Heart right ventricle (tissue), 16 donors: Measurements from ENCODE around the gene MYLK. TPM values are rescaled to one million over a fixed set of nuclear protein-coding genes. Genes with fewer than 3 reads are reported as not detected.

Experiments used
- ATAC-seq, 8 donors: fragments of 200-7000 bp; cut with Tn5 transposase; one replicate each; pipeline ENCODE4 v1.9.1; 2020; ENCODE audit warnings: mild to moderate bottlenecking in 8 of 8, moderate library complexity in 8 of 8, moderate number of reproducible peaks in 1 of 8
- DNase-seq, 2 donors: peaks; one replicate each; pipeline ENCODE4 v3.0.0-alpha.2; 2020
- H3K27ac ChIP-seq, 10 donors: fragments of 200-600 bp; sonication (generic) in 2 of 10; one replicate each; pipeline versions ENCODE4 v1.5.0 to v1.8.0; 2020 to 2022; ENCODE audit warnings: mild to moderate bottlenecking in 3 of 10
- H3K27me3 ChIP-seq, 7 donors: fragments of 200-600 bp; one replicate each; pipeline ENCODE4 v1.8.0; 2021 to 2022; ENCODE audit warnings: mild to moderate bottlenecking in 2 of 7
- H3K36me3 ChIP-seq, 9 donors: fragments of 200-600 bp; sonication (generic) in 1 of 9; one replicate each; pipeline versions ENCODE4 v1.5.0 to v1.8.0; 2020 to 2022; ENCODE audit warnings: mild to moderate bottlenecking in 2 of 9
- H3K4me1 ChIP-seq, 9 donors: fragments of 200-600 bp; sonication (generic) in 1 of 9; one replicate each; pipeline versions ENCODE4 v1.5.0 to v1.8.0; 2020 to 2022; ENCODE audit warnings: mild to moderate bottlenecking in 4 of 9
- H3K4me3 ChIP-seq, 10 donors: fragments of 200-600 bp; sonication (generic) in 2 of 10; one replicate each; pipeline versions ENCODE4 v1.5.0 to v1.8.0; 2020 to 2022; ENCODE audit warnings: mild to moderate bottlenecking in 7 of 10, moderate library complexity in 2 of 10
- H3K9me3 ChIP-seq, 11 donors: fragments of 200-600 bp in 10 of 11; sonication (generic) in 2 of 11; one replicate each; pipeline versions ENCODE4 v1.5.0 to v1.8.0; 2013 to 2022; ENCODE audit warnings: mild to moderate bottlenecking in 2 of 11, control low read depth in 1 of 11, moderate library complexity in 1 of 11
- CTCF ChIP-seq, 9 donors: fragments of 200-600 bp; sonication (generic) in 2 of 9; IDR thresholded peaks; one replicate each; pipeline versions ENCODE4 v1.5.0 to v1.8.0; 2021 to 2022; ENCODE audit warnings: antibody characterized with exemption in 9 of 9, mild to moderate bottlenecking in 5 of 9, moderate library complexity in 1 of 9
- WGBS, 2 donors: extraction: QIAGEN DNeasy Blood & Tissue Kit; methylation state at CpG; one replicate each; pipeline ENCODE4 v1.1.7; 2013; ENCODE audit warnings: inconsistent platforms in 1 of 2; 5-methylcytosine and 5-hydroxymethylcytosine counted together
- intact Hi-C, 10 donors: fragments of 100-400 bp; cut with DNase I; formaldehyde crosslinking; loops; one replicate each; pipeline versions ENCODE4 v1.11.1 to v1.14.2; 2022
- polyA plus RNA-seq, 2 donors: library from polyadenylated mRNA; stranded (reverse); fragments of 200-250 nt; gene quantifications; one replicate each; pipeline ENCODE4 v1.2.3, GENCODE V29; 2013
- total RNA-seq, 10 donors: library from RNA; stranded (reverse); fragmentation: NEBNext Ultra II Directional in 3 of 10; extraction: Animal tissue kit (Norgen Biotek cat#: 25700) in 3 of 10; gene quantifications; one replicate each; pipeline versions ENCODE4 v1.2.1 to v1.2.4, GENCODE V29; 2021 to 2023
- donor health status: Arrhythmogenic right ventricular cardiomyopathy.
- donor health status: ischemic (EF 13 %, LVEDD 7.1; RV severe dilation, severe dysfunction).
- donor health status: healthy with polysubstance abuse.
- donor health status: DM: no; HTN: yes; CAD: no.
- donor health status: DM: no; HTN: no; CAD: no.
- donor health status: ischemic (EF 25% LVEDD 6.9; RV normal size, moderate dysfunction).
- donor health status: ischemic (EF 25% LVEDD 5.7; RV mildly dilated, moderate dysfunction).
- donor health status: healthy.
- donor health status: DM: yes; HTN: yes; CAD: no.
- donor health status: Ischemic cardiomyopathy.
- donor health status: ischemic (EF 35%, LVEDD 5.7; RV mildly dilated, moderate dysfunction).
- donor health status: nonischemic (EF 11% LVEDD 7.7; RV severe dilation, severe dysfunction).
- donor health status: DM: yes; HTN: yes; CAD: no.
- donor health status: PGD.
- donor health status: ischemic (EF 29% LVEDD 5.4; RV normal size, mild dysfunction).
- donor health status: nonischemic (EF 23%, LVEDD 6.1; RV moderate dilation, normal function).

Gene MYLK
- total and polyA plus RNA-seq, 12 donors = 5.6 to 20.6 (median 11.6) TPM

- Histone ChIP-seq H3K36me3 (peaks cover 0 to 9% (median 0%) of the 10 kb centered on the region in 9 donors), H3K9me3 (peaks cover 0 to 4% (median 0%) of the 10 kb centered on the region in 11 donors), H3K27ac (no peak overlapping the region), H3K4me3 (no peak overlapping the region), H3K4me1 (peaks cover 40 to 82% (median 65%) of the 10 kb centered on the region in 9 donors), H3K27me3 (no peaks in the 10 kb centered on the region)
- DNase-seq (no peak), ATAC-seq (no peak)
- intact Hi-C loops = loop anchor here in 2 of 10 donors (5.0 to 10.0 kb wide), 2 partner anchors 35 to 328 kb away; no protein-coding TSS in a partner anchor
- 89 to 92% methylated on average over 10 of the region's 10 CpGs for WGBS, 2 donors
- TF ChIP-seq CTCF (IDR thresholded peaks at IDR 0.05) = no peak
These were observed 227.0 kb downstream of the MYLK start for GRCh38 chr3:123657111-123657510.

GRCh38 chr3:123656691-123657090 is 227.4 kb downstream of the MYLK start:
- Histone ChIP-seq H3K36me3 (peaks cover 0 to 9% (median 0%) of the 10 kb centered on the region in 9 donors), H3K27ac (no peak overlapping the region), H3K4me1 (peaks cover 40 to 80% (median 62%) of the 10 kb centered on the region in 9 donors), H3K4me3 (no peak overlapping the region), H3K9me3 (peaks cover 0 to 4% (median 0%) of the 10 kb centered on the region in 11 donors), H3K27me3 (no peaks in the 10 kb centered on the region)
- no peak for DNase-seq
- ATAC-seq = no peak
- no peak for TF ChIP-seq CTCF (IDR thresholded peaks at IDR 0.05)
- WGBS, 2 donors = 82 to 89% methylated on average over 2 of the region's 2 CpGs
- intact Hi-C loops = loop anchor here in 2 of 10 donors (5.0 to 10.0 kb wide), 2 partner anchors 36 to 328 kb away; no protein-coding TSS in a partner anchor

GRCh38 chr3:123656274-123656673 is 227.9 kb downstream of the MYLK start:
- TF ChIP-seq CTCF (IDR thresholded peaks at IDR 0.05) = no peak
- Histone ChIP-seq H3K4me1 (peaks cover 37 to 75% (median 58%) of the 10 kb centered on the region in 9 donors), H3K27me3 (no peaks in the 10 kb centered on the region), H3K27ac (no peak overlapping the region), H3K36me3 (peaks cover 0 to 9% (median 0%) of the 10 kb centered on the region in 9 donors), H3K4me3 (no peak overlapping the region), H3K9me3 (peaks cover 0 to 4% (median 0%) of the 10 kb centered on the region in 11 donors)
- DNase-seq (no peak), ATAC-seq (no peak)
- intact Hi-C loops = loop anchor here in 2 of 10 donors (5.0 to 10.0 kb wide), 2 partner anchors 36 to 329 kb away; no protein-coding TSS in a partner anchor
- 78 to 79% methylated on average over 3 of the region's 3 CpGs for WGBS, 2 donors

GRCh38 chr3:123655400-123655799 is 228.7 kb downstream of the MYLK start:
- Histone ChIP-seq H3K27ac (no peak overlapping the region), H3K27me3 (no peaks in the 10 kb centered on the region), H3K4me3 (no peak overlapping the region), H3K4me1 (peaks cover 33 to 67% (median 49%) of the 10 kb centered on the region in 9 donors), H3K9me3 (peaks cover 0 to 4% (median 0%) of the 10 kb centered on the region in 11 donors), H3K36me3 (peaks cover 0 to 9% (median 0%) of the 10 kb centered on the region in 9 donors)
- DNase-seq (no peak), ATAC-seq (no peak)
- TF ChIP-seq CTCF (IDR thresholded peaks at IDR 0.05) = no peak
- WGBS, 2 donors = 92 to 98% methylated on average over 2 of the region's 2 CpGs
- intact Hi-C loops = loop anchor here in 2 of 10 donors (5.0 to 10.0 kb wide), 2 partner anchors 37 to 329 kb away; no protein-coding TSS in a partner anchor
